Large intestine (tissue), 3 donors: ENCODE measurements around the gene GMDS. TPM values are rescaled to one million over a fixed set of nuclear protein-coding genes. Genes with fewer than 3 reads are reported as not detected.

ENCODE experiments used
- DNase-seq, 2 donors: peaks; one replicate each; pipeline versions ENCODE4 v3.0.0 to v3.0.0-alpha.2; 2013
- H3K27ac ChIP-seq: one replicate; pipeline ENCODE4 v1.5.1; 2013; ENCODE audit warnings: low read length
- H3K27me3 ChIP-seq: 2 replicates; pipeline ENCODE4 v1.6.1; 2013; ENCODE audit warnings: low read length; ENCODE audit not compliant: control insufficient read depth, insufficient read depth
- H3K36me3 ChIP-seq: 2 replicates; pipeline ENCODE4 v1.6.1; 2013; ENCODE audit warnings: low read length; ENCODE audit not compliant: control insufficient read depth, insufficient read depth
- H3K4me1 ChIP-seq: one replicate; pipeline ENCODE4 v1.6.1; 2013; ENCODE audit warnings: low read length; ENCODE audit not compliant: control insufficient read depth, insufficient read depth
- H3K4me3 ChIP-seq: one replicate; pipeline ENCODE4 v1.5.1; 2013; ENCODE audit warnings: low read length
- H3K9me3 ChIP-seq: one replicate; pipeline ENCODE4 v1.6.1; 2013; ENCODE audit warnings: mild to moderate bottlenecking, low read depth, low read length, moderate library complexity; ENCODE audit not compliant: control insufficient read depth
- WGBS: methylation state at CpG from one replicate; pipeline ENCODE4 v1.1.5; 2013; ENCODE audit warnings: low lambda C conversion rate; ENCODE audit not compliant: insufficient coverage; 5-methylcytosine and 5-hydroxymethylcytosine counted together
- polyA plus RNA-seq: library from polyadenylated mRNA; unstranded; fragments of 120-200 nt; gene quantifications from one replicate; pipeline ENCODE4 v1.2.1, GENCODE V29; 2013

GMDS gene
- polyA plus RNA-seq, 1 donor = 58.9 TPM

DNA sequence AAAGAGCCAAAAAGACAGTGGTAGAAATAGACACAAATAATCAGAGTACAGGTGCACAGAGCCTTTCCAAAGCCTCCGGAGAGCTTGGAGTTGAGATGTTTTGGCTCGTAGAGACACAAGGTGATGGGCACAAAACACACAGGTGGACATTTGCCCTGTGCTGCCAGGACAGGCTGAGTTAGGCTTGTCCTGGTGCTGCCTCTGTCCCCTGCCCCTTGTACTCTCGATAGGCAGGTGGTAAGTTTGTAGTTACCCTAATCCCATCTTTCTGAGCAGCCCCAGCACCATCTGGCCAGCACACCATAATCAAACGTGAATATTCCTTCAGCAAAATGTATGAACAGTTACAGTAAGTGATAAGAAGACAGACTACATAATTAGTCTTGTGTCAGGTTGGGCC, 540.2 kb downstream of the GMDS start:
- Histone ChIP-seq H3K4me3 (no peak overlapping the region), H3K4me1 (peaks cover 4% of the 10 kb centered on the region), H3K27me3 (no peaks in the 10 kb centered on the region), H3K27ac (no peak overlapping the region), H3K9me3 (no peaks in the 10 kb centered on the region), H3K36me3 (no peaks in the 10 kb centered on the region)
- no peak for DNase-seq
- no CpG with 5 or more reads among the region's 4 CpGs for WGBS

DNA sequence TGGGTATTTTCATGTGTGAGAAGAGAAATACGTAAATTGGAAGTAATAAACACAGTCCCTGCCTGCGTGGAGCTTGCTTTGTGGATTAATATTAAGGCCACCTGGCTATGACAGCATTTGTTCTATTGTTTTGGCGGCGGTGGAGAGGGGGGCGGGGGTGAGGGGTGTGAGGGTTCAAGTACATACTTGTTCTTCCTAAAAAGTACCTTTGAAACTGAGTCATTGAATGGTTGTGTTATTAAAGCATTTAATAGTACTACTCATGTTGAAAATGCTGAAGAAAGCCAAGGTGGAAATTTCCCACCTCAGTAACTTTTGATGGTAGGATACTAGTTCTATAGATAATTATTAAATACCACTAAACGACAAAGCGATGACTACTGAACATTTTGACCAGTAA, 540.7 kb downstream of the GMDS start:
- no peaks in the 10 kb centered on the region for H3K27me3 ChIP-seq
- 40% methylated on average over 2 of the region's 7 CpGs for WGBS
- no peak overlapping the region for H3K27ac ChIP-seq
- no peaks in the 10 kb centered on the region for H3K36me3 ChIP-seq
- DNase-seq = no peak
- H3K9me3 ChIP-seq = no peaks in the 10 kb centered on the region
- H3K4me1 ChIP-seq = peaks cover 4% of the 10 kb centered on the region
- H3K4me3 ChIP-seq = no peak overlapping the region

DNA sequence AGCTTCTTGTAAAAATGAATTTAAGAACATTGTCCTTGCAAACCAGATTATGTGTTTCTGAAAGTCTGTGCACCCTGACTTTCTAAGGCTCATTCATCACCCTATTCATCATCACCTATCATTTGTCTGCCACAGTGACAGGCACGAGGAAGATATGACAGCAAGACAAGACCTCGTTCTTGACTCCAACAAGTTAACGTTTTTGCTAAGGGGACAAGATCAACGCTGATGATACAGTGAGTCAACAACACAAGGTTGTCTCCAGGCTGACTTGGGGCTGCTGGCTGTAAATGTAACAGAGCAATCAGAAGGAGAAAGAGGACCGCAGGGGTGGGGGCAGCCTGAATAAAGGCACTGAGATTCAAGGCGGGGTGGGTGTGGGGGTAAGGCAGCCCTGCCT, 541.5 kb downstream of the GMDS start:
- H3K27me3 ChIP-seq = no peaks in the 10 kb centered on the region
- DNase-seq = no peak
- H3K4me3 ChIP-seq = no peak overlapping the region
- no CpG with 5 or more reads among the region's 6 CpGs for WGBS
- H3K9me3 ChIP-seq = no peaks in the 10 kb centered on the region
- H3K36me3 ChIP-seq = no peaks in the 10 kb centered on the region
- H3K27ac ChIP-seq = no peak overlapping the region
- peaks cover 4% of the 10 kb centered on the region for H3K4me1 ChIP-seq

DNA sequence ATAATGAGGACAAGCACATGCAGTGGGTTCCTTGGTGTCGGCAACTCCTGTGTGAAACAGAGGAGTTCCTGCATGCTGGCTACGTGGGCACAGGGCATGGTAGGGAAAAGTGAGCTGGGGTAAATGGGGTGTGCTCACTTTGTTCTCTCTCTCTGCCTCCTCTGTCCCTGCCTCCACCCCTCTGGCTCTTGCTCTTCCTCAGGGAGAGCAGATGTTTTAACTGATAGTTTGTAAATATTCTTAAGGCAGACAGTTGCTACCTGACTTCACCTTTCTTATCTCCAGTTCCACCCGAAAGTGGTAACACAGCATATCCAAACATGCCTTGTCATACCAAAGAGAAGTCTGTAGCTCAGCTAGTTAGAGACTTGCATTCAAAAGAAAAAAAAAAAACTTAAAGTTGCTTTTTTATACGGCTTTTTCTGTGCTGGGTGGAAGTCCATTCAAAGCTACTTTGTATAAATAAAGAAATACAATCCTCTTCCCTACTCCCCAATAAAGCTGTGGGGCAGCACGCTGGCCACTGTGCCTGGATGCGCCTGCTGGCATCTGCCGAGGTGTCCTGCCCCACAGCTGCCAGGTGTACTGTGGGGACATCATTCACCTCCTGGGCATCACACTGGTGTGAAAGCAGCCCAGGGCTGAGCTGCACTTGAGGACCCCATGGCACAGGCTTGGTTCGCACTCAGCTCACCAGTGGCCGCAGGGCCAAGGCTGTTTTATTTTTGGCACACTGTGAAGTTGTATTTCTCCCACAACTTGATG, 542.1 kb downstream of the GMDS start:
- 100% methylated on average over 1 of the region's 9 CpGs for WGBS
- no peak for DNase-seq
- H3K9me3 ChIP-seq = no peaks in the 10 kb centered on the region
- peaks cover 4% of the 10 kb centered on the region for H3K4me1 ChIP-seq
- no peak overlapping the region for H3K4me3 ChIP-seq
- H3K27me3 ChIP-seq = no peaks in the 10 kb centered on the region
- no peak overlapping the region for H3K27ac ChIP-seq
- no peaks in the 10 kb centered on the region for H3K36me3 ChIP-seq

DNA sequence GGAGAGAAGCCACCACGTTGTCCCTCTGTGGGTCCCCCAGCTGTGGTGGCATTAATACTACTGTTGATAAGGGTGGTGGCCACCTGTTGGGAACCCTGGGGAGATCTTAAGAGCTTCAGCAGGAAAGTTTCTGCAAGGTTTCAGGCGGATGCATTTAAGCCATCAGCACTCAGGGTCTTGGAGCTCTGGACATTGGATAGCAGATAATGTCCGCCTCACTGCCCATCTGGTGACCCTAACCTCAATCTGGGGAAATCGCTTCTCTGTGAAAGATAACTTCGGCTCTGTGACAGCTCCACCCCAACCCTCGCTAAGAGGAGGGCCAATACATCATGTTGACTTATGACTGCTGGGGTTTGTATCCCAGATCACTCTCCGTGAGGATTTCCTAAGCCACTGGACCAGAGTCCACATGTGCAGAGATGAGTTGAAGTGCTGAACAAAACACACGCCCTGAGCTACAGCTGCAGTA, 542.8 kb downstream of the GMDS start:
- no CpG with 5 or more reads among the region's 8 CpGs for WGBS
- Histone ChIP-seq H3K4me1 (peaks cover 4% of the 10 kb centered on the region), H3K9me3 (no peaks in the 10 kb centered on the region), H3K27ac (no peak overlapping the region), H3K36me3 (peaks cover 2% of the 10 kb centered on the region), H3K4me3 (no peak overlapping the region), H3K27me3 (no peaks in the 10 kb centered on the region)
- DNase-seq = peak; percentile 15 to 47

DNA sequence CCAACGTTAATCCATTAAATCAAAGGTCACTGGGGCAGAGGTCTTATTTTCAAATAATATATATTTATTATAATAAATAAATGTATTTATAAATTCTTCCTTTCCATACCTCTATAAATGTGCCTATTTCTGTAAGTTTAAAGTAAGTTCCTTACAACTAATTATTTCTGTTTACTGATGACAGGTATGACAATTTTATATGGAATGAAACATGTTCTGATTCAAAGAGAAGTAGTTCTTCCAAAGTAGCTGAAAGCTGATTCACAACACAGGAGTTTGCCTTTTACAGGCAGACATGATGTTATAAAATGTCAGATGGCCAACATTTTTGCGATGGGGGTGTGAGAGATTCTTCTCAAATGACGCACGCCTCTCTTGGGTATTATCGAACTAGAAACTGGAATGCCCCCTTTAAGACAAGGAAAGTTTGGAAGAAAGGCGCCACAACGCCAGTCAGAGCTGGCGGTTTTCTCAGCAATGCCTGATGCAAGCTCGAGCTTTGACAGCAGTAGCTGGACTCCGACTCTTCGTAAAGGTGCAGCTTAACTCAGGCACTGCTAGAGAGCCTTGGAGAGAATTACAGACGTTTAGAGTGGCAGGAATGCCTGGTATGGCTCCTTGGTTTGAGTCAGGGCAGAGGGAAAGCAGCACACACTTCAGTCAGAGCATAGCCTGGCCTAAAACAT, 543.6 kb downstream of the GMDS start:
- H3K36me3 ChIP-seq = peaks cover 2% of the 10 kb centered on the region
- H3K27ac ChIP-seq = no peak overlapping the region
- no peaks in the 10 kb centered on the region for H3K9me3 ChIP-seq
- H3K27me3 ChIP-seq = no peaks in the 10 kb centered on the region
- peaks cover 4% of the 10 kb centered on the region for H3K4me1 ChIP-seq
- 100% methylated on average over 1 of the region's 12 CpGs for WGBS
- no peak overlapping the region for H3K4me3 ChIP-seq
- no peak for DNase-seq

DNA sequence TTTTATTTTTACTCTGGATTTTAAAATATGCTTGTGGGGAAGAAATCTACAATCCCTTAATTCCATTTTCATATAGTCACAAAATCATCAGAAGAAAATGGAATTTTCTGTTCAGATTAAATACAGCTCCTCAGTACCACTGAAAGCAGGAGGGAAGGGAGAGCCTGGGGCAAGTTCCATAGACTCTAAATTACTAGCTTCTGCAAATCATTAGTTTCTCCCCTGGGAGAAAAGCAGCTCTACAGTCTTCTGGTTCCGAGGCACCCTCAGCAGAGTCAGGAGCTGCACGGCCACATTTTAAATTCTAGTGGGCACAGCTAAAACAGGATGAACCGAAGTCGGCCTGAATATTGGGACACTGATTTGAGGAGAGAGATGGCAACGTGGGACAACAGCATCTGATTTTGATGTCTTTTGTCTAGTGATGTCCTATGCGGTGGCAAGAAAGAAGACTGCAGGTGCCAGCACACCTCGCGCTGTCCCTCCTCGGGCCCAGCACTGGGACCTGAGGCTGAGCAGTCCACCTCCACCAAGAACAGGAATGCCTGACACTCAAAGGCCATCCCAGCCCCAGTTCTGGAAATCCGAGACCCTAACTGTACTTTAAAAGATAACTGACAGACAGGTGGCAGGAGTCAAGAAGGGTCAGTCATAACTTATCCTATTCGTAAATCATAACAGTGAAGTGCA, 545.0 kb downstream of the GMDS start:
- H3K27me3 ChIP-seq = no peaks in the 10 kb centered on the region
- peaks cover 4% of the 10 kb centered on the region for H3K4me1 ChIP-seq
- no peak overlapping the region for H3K4me3 ChIP-seq
- WGBS = no CpG with 5 or more reads among the region's 11 CpGs
- H3K9me3 ChIP-seq = no peaks in the 10 kb centered on the region
- no peak overlapping the region for H3K27ac ChIP-seq
- no peak for DNase-seq
- H3K36me3 ChIP-seq = peaks cover 2% of the 10 kb centered on the region

DNA sequence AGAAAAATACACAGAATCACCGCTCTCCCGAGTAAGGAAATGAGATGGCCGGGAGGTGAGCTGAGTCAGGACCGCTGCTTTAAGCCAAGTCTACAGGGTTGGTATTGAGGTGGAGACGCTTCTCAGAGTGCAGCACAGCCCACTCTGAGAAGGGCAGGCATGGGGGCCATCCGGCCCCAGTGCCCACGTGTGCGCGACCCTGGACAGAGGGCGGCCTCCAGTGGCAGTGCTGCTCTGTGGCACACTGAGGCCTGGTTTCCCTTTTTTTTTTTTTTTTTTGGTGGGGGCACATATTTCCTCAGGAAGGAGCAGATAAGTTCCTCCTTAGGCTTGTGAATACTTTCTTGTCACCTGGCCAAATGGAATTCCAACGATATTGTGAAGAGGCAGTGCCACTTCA, 546.9 kb downstream of the GMDS start:
- no peaks in the 10 kb centered on the region for H3K27me3 ChIP-seq
- H3K9me3 ChIP-seq = no peaks in the 10 kb centered on the region
- H3K36me3 ChIP-seq = peaks cover 2% of the 10 kb centered on the region
- no peak for DNase-seq
- no peak overlapping the region for H3K27ac ChIP-seq
- WGBS = no CpG with 5 or more reads among the region's 11 CpGs
- no peak overlapping the region for H3K4me3 ChIP-seq
- peaks cover 2% of the 10 kb centered on the region for H3K4me1 ChIP-seq

DNA sequence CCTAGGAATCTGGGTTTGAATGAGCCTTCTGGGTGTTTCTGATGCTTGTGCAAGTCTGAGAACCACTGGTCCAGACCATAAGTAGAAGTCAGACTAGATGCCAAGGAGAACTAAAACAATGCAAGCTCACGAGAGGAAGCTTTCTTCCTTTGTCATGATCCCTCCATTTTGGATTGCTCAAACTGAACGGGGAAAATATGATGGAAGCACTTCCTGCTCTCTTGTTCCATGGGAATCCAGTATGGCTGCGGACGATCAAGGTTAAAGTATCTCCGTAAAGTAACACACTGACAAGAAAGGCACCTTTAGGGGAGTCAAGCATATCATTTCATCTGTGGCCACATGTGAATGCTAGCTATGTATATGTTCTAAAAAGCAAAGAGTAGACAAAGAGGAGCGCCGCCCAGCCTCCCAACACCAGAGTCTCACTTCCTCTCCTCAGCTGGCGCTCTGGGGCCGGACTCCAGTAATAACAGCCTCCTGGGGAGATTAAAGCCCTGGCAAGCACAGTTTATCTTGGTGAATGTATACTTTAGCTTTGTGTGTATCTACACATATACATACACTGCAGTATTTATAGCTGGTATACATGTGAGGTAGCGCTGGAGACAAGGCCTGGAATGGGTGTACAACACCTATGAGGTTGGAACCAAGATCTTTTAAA, 547.6 kb downstream of the GMDS start:
- peaks cover 2% of the 10 kb centered on the region for H3K36me3 ChIP-seq

DNA sequence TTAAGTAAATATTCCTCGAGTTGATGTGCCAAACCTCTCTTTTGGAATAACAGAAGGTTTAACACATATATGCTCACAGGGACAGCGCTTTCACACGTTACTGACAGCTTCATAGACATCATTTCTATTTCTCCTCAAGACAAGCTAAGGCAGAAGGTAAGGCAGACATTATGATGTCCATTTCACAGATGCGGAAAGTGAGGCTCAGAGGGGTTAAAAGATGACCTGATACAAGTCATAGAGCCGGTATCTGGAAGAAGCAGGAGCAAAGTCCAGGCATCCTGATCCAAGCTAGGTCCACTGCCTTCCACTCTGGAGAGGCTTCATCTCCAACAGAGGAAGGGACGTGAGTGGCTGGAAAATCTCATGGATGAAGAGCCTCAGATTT, 548.9 kb downstream of the GMDS start:
- H3K4me3 ChIP-seq = no peak overlapping the region
- H3K27ac ChIP-seq = no peak overlapping the region
- peaks cover 2% of the 10 kb centered on the region for H3K36me3 ChIP-seq
- DNase-seq = no peak
- no peaks in the 10 kb centered on the region for H3K27me3 ChIP-seq
- no CpG with 5 or more reads among the region's 6 CpGs for WGBS
- no peaks in the 10 kb centered on the region for H3K4me1 ChIP-seq
- no peaks in the 10 kb centered on the region for H3K9me3 ChIP-seq

More for the DNA sequence above, 547.6 kb downstream of the GMDS start:
- H3K27me3 ChIP-seq = no peaks in the 10 kb centered on the region
- no peaks in the 10 kb centered on the region for H3K9me3 ChIP-seq
- DNase-seq = no peak
- no peaks in the 10 kb centered on the region for H3K4me1 ChIP-seq
- no peak overlapping the region for H3K4me3 ChIP-seq
- H3K27ac ChIP-seq = no peak overlapping the region
- no CpG with 5 or more reads among the region's 10 CpGs for WGBS
